ENCODE results near the gene RC3H2.
A peak's percentile ranks its signal among the peaks of the same experiment; 100 is the strongest.

GRCh38 chr9:122810306-122810946, 94.7 kb downstream of the RC3H2 start:
- no peak for TF ChIP-seq POLR2A (IDR thresholded peaks at IDR 0.05)
- TF ChIP-seq, protein P1, sequence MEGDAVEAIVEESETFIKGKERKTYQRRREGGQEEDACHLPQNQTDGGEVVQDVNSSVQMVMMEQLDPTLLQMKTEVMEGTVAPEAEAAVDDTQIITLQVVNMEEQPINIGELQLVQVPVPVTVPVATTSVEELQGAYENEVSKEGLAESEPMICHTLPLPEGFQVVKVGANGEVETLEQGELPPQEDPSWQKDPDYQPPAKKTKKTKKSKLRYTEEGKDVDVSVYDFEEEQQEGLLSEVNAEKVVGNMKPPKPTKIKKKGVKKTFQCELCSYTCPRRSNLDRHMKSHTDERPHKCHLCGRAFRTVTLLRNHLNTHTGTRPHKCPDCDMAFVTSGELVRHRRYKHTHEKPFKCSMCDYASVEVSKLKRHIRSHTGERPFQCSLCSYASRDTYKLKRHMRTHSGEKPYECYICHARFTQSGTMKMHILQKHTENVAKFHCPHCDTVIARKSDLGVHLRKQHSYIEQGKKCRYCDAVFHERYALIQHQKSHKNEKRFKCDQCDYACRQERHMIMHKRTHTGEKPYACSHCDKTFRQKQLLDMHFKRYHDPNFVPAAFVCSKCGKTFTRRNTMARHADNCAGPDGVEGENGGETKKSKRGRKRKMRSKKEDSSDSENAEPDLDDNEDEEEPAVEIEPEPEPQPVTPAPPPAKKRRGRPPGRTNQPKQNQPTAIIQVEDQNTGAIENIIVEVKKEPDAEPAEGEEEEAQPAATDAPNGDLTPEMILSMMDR (IDR thresholded peaks at IDR 0.05), result peak in 1 of 3 donors; percentile 78

Data from lower leg skin (tissue), 3 donors.